Measurements from ENCODE around the gene COX17. TPM values are rescaled to one million over a fixed set of nuclear protein-coding genes. Genes with fewer than 3 reads are reported as not detected.

Gene COX17
- total and polyA plus RNA-seq, 9 of the 15 experiments (the other 6 are each of a cell fraction or from before 2014, with no cell fraction given), result 29.1 to 167 (median 60.6) TPM

DNA sequence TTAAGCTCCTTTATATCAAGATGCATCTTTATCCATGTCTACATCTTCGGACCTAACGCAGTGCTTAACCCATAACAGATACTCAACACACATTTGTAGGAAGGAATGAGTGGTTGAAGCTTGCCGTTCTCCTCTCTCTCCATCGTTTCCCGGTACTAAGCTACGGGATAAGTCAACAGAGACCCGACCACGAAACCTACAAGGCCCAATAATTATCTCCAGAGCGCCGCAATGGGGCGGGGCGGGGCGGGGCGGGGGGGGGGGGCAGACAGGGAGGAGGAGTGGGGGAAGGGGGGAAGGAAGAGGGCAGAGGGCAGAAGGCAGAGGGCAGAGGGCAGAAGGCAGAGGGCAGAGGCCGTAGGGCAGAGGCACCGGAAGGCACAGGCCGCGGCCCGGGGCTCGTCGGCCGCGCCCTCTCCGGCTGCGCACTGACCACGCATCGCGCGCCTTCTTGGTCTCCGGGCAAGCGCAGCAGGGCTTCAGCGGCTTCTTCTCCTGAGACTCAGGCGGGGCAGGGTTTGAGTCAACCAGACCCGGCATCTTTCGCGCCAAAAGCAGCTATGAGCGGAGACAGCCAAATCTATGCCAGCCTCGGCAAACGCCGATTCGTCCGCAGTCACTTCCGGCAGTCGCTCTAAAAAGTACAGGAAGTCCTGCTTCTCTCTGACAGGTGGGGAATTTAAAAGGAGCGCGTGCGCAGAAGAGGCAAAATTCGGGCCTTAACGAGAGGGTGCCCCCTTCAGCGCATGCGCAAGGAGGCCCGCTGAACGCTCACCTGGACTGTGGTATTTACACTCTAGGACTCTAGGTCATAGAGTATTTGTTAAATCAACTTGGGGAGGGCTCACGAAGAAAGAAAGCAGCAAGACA, at the start of gene COX17 (continued):
- TF ChIP-seq, protein P1, sequence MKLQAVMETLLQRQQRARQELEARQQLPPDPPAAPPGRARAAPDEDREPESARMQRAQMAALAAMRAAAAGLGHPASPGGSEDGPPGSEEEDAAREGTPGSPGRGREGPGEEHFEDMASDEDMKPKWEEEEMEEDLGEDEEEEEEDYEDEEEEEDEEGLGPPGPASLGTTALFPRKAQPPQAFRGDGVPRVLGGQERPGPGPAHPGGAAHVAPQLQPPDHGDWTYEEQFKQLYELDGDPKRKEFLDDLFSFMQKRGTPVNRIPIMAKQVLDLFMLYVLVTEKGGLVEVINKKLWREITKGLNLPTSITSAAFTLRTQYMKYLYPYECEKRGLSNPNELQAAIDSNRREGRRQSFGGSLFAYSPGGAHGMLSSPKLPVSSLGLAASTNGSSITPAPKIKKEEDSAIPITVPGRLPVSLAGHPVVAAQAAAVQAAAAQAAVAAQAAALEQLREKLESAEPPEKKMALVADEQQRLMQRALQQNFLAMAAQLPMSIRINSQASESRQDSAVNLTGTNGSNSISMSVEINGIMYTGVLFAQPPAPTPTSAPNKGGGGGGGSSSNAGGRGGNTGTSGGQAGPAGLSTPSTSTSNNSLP (IDR thresholded peaks at IDR 0.05; ENCODE audit: borderline replicate concordance, low read depth, low read length), result no peak
- TF ChIP-seq MAFF (IDR thresholded peaks at IDR 0.05; ENCODE audit: low read length) (no peak), FOSL1 (tag; conservative IDR thresholded peaks at IDR 0.05) (no peak; the same call in 1 of the 2 replicates), MCM3 (IDR thresholded peaks at IDR 0.05) (no peak), CTBP1 (IDR thresholded peaks at IDR 0.05; ENCODE audit: borderline replicate concordance) (peak; percentile 49; the same call in 1 of the 2 replicates), EP400 (IDR thresholded peaks at IDR 0.05) (peak; percentile 95), HCFC1 (IDR thresholded peaks at IDR 0.05; ENCODE audit: low read depth, low read length) (peak; percentile 74), TEAD1 (CRISPR knock-in tag; IDR thresholded peaks at IDR 0.05) (peak in 1 of 2 experiments; percentile 71; a peak in 1 of 4 replicates), HMG20A (CRISPR knock-in tag; conservative IDR thresholded peaks at IDR 0.05) (no peak), ZKSCAN3 (CRISPR knock-in tag; IDR thresholded peaks at IDR 0.05) (no peak), ARID1B (IDR thresholded peaks at IDR 0.05) (no peak), GTF2F1 (IDR thresholded peaks at IDR 0.05; ENCODE audit: low read depth, low read length) (no peak)
- TF ChIP-seq, protein P2, sequence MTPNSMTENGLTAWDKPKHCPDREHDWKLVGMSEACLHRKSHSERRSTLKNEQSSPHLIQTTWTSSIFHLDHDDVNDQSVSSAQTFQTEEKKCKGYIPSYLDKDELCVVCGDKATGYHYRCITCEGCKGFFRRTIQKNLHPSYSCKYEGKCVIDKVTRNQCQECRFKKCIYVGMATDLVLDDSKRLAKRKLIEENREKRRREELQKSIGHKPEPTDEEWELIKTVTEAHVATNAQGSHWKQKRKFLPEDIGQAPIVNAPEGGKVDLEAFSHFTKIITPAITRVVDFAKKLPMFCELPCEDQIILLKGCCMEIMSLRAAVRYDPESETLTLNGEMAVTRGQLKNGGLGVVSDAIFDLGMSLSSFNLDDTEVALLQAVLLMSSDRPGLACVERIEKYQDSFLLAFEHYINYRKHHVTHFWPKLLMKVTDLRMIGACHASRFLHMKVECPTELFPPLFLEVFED (CRISPR knock-in tag; conservative IDR thresholded peaks at IDR 0.05), result no peak
- TF ChIP-seq, protein P3, sequence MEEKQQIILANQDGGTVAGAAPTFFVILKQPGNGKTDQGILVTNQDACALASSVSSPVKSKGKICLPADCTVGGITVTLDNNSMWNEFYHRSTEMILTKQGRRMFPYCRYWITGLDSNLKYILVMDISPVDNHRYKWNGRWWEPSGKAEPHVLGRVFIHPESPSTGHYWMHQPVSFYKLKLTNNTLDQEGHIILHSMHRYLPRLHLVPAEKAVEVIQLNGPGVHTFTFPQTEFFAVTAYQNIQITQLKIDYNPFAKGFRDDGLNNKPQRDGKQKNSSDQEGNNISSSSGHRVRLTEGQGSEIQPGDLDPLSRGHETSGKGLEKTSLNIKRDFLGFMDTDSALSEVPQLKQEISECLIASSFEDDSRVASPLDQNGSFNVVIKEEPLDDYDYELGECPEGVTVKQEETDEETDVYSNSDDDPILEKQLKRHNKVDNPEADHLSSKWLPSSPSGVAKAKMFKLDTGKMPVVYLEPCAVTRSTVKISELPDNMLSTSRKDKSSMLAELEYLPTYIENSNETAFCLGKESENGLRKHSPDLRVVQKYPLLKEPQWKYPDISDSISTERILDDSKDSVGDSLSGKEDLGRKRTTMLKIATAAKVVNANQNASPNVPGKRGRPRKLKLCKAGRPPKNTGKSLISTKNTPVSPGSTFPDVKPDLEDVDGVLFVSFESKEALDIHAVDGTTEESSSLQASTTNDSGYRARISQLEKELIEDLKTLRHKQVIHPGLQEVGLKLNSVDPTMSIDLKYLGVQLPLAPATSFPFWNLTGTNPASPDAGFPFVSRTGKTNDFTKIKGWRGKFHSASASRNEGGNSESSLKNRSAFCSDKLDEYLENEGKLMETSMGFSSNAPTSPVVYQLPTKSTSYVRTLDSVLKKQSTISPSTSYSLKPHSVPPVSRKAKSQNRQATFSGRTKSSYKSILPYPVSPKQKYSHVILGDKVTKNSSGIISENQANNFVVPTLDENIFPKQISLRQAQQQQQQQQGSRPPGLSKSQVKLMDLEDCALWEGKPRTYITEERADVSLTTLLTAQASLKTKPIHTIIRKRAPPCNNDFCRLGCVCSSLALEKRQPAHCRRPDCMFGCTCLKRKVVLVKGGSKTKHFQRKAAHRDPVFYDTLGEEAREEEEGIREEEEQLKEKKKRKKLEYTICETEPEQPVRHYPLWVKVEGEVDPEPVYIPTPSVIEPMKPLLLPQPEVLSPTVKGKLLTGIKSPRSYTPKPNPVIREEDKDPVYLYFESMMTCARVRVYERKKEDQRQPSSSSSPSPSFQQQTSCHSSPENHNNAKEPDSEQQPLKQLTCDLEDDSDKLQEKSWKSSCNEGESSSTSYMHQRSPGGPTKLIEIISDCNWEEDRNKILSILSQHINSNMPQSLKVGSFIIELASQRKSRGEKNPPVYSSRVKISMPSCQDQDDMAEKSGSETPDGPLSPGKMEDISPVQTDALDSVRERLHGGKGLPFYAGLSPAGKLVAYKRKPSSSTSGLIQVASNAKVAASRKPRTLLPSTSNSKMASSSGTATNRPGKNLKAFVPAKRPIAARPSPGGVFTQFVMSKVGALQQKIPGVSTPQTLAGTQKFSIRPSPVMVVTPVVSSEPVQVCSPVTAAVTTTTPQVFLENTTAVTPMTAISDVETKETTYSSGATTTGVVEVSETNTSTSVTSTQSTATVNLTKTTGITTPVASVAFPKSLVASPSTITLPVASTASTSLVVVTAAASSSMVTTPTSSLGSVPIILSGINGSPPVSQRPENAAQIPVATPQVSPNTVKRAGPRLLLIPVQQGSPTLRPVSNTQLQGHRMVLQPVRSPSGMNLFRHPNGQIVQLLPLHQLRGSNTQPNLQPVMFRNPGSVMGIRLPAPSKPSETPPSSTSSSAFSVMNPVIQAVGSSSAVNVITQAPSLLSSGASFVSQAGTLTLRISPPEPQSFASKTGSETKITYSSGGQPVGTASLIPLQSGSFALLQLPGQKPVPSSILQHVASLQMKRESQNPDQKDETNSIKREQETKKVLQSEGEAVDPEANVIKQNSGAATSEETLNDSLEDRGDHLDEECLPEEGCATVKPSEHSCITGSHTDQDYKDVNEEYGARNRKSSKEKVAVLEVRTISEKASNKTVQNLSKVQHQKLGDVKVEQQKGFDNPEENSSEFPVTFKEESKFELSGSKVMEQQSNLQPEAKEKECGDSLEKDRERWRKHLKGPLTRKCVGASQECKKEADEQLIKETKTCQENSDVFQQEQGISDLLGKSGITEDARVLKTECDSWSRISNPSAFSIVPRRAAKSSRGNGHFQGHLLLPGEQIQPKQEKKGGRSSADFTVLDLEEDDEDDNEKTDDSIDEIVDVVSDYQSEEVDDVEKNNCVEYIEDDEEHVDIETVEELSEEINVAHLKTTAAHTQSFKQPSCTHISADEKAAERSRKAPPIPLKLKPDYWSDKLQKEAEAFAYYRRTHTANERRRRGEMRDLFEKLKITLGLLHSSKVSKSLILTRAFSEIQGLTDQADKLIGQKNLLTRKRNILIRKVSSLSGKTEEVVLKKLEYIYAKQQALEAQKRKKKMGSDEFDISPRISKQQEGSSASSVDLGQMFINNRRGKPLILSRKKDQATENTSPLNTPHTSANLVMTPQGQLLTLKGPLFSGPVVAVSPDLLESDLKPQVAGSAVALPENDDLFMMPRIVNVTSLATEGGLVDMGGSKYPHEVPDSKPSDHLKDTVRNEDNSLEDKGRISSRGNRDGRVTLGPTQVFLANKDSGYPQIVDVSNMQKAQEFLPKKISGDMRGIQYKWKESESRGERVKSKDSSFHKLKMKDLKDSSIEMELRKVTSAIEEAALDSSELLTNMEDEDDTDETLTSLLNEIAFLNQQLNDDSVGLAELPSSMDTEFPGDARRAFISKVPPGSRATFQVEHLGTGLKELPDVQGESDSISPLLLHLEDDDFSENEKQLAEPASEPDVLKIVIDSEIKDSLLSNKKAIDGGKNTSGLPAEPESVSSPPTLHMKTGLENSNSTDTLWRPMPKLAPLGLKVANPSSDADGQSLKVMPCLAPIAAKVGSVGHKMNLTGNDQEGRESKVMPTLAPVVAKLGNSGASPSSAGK (IDR thresholded peaks at IDR 0.05), result peak; percentile 38; the same call in 1 of the 2 replicates
